Hair follicle dermal papilla cell (primary cell): Measurements from ENCODE around the gene EVC2. TPM values are rescaled to one million over a fixed set of nuclear protein-coding genes. Genes with fewer than 3 reads are reported as not detected.

ENCODE experiments used
- total RNA-seq: library from RNA; depleted of rRNA; stranded (reverse); fragments of >200 nt; gene quantifications from 2 replicates; pipeline ENCODE4 v1.2.3, GENCODE V29; 2012

The EVC2 gene
- total RNA-seq, result 14.2 and 16.6 TPM in 2 replicates

GRCh38 chr4:5708449-5709206 is at the start of gene EVC2:
Gene EVC2, minus strand, starts transcription at chr4:5708559. Its CDS starts 46 bp downstream, at chr4:5708513.

GRCh38 chr4:5710961-5711478 is 2.7 kb upstream of the EVC2 start, which contains the start of gene EVC:
Gene EVC, plus strand, starts transcription at chr4:5711201. Its CDS starts 180 bp downstream, at chr4:5711381.

Other genes starting within 250 kb of the EVC2 start
- 49.4 and 71.2 TPM in 2 replicates for gene EVC, start 2.6 kb upstream of the EVC2 start, total RNA-seq
- gene CRMP1, start 184.5 kb upstream of the EVC2 start, total RNA-seq, result 0.12 and 0.16 TPM in 2 replicates